HG03064 (cell line): ENCODE results near the gene CYP26A1.

Experiments used
- ATAC-seq: cut with Tn5 transposase; IDR thresholded peaks from one replicate; pipeline ENCODE4 v1.9.1; 2021; ENCODE audit warnings: low read depth; ENCODE audit not compliant: unreplicated experiment

CYP26A1 gene

DNA sequence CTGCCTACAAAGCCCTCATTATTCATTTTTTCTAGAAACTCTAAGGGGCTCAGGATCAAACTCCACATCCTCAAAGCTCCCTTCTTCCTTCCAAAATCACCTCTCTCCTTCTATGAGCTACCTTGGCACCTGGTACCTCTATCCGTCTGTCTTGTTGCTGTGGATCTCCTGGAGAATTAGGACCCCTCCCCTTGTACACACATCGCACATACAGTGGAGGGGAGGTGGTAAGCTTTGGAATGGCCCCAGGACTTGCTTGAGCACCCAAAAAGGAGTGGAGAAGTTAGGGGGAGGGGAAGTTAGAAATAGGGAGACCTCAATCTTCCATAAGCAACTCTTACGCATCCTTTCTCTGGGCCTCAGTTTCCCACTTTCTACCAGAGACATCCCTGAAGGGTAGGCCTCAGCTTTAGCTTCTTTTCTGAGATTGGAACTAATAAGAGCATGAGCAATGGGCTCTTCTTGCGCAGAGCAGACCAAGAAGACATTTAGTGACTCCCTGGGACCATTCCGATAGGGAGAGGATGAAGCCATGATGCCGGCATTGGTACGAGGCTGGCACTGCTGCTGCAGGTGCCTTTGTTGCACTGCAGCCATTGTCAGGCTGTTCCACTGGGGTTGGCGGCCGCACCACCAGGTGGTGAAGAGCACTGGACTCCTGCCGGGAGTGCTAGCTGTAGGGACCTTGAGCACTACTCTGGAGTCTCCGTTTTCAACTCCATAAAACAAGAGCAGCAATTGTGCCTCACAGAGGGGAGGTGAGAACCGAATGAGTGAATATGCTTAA, 8.6 kb upstream of the CYP26A1 start:
- ATAC-seq = no peak

DNA sequence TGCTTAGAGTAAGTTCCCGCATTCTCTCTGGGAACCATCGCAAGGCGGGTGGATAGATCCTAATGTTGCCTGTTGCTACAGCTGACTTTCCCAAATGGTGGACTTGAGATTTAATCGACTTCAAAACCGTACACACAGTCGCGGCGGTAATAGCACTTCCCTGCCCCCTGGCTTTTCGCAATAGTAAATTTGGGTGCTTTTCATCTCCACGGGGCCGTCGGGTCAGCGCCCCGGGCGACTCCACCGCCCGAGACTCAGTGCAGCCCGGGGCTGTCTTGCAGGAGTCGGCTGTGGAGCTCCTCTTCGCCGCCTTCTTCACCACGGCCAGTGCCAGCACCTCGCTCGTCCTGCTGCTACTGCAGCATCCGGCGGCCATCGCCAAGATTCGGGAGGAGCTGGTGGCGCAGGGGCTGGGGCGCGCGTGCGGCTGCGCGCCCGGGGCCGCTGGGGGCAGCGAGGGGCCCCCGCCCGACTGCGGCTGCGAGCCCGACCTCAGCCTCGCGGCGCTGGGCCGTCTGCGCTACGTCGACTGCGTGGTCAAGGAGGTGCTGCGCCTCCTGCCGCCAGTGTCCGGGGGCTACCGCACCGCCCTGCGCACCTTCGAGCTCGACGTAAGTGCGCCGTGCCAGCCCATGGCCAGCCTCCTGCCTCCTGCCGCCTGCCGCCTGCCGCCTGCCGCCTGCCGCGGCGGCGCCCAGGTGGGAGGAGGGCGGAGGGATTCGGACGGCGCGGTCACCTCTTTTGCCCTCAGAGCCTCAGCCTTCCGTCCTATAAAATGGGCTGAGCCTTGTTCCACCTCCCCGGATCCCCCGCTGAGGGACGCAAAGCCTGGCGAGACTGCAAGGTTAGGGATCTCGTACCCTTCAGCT, 7.8 kb upstream of the CYP26A1 start:
- ATAC-seq = no peak

DNA sequence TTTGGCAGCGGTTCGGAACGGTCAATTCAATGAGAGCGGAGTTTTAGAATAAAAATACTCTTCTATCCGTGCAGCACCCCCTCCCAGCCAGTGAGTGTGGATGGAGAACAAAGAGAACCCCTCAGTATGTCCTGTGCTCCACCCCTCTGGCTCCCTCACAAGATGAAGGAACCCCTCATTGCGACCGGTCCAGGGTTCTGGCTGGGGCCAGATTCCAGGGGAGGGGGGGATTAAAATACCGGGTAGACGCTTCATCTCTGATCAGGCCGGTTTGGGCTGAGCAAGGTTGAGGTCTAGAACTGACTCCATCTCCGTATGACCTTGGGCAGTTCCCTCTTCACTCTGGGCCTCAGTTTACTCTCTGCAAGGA, 7.2 kb upstream of the CYP26A1 start:
- ATAC-seq = no peak

DNA sequence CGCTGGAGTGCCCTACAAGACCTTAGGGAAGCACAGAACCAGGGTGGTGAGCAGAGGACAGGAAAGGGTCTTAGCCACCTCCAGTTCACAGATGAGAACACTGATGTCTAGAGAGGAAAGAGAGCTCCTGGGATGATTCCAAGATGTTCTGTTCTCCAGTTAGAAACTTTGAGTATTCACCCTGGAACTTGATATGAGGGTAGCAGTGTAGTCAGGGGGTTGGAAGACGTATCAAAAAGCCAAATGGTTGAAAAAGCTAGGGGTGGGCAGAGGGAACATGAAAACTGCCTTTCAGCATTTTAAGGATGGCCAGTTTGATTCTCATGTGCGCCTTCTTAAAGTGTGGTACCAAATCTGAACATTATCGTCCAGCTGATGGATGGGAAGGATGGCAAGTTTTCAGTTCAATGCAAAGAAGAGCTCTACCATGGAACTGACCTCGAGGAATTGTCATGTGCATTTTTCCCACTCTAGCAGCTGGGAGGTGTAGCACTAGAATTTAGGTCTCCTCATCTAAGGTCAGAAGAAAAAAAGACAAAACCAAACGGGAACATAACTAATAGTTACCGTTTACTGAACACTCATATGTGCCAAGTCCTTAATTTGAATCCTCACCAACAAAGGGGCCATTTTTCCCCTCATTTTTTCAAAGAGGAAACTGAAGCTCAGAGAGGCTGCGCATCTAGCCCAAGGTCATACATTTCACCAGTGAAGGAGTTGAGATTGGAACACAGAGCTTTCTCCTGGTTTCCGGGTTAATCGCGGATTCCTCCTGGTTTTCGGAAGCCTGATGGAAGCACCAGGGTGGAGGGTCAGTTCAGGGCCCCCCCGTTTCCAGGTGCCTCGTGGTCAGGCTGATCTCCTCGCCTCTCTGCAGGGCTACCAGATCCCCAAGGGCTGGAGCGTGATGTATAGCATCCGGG, 6.0 kb upstream of the CYP26A1 start:
- ATAC-seq = no peak

DNA sequence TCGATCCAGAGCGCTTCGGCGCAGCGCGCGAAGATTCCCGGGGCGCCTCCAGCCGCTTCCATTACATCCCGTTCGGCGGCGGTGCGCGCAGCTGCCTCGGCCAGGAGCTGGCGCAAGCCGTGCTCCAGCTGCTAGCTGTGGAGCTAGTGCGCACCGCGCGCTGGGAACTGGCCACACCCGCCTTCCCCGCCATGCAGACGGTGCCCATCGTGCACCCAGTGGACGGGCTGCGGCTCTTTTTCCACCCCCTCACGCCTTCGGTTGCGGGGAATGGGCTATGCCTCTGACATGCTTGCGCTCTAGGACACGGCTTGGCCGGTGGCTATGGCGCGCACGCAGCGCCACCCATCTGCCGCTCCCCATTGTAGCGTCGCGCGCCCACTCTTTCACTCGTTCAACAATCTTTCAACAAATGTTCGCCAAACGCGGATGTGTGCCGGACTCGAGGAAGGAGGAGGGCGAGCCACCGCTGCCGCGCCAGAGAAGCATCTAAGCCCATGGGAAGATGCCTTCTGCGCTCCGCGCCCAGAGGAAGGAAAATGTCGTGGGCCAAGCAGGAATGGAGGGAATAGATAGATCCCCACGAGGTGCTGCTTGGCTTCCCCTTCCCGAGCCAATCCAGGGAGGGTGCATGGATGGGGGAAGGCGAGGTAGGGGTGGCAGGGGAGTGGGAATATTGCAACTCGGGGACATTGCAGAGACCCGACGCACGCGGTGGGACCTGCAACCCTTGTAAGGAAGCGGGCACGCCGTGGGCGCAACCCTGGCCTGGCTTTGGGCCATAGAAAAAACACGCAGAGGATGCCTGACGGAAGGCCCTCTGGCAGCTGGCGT, 5.1 kb upstream of the CYP26A1 start:
- ATAC-seq = no peak

DNA sequence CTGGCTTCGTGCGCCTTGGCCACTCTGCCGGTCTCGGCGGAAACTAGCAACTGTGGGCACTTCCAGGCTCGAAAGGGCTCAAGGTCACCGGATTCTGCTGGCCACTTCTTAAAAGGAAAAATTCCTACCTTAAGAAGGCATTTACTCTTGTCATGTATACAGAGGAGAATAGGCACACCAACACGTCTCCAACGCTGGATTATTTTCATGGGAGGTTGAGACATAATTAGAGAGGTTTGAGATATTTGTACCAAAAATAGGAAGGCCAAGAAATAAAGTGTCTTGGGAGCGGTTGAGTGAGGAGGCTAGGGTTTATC, 4.5 kb upstream of the CYP26A1 start:
- no peak for ATAC-seq

DNA sequence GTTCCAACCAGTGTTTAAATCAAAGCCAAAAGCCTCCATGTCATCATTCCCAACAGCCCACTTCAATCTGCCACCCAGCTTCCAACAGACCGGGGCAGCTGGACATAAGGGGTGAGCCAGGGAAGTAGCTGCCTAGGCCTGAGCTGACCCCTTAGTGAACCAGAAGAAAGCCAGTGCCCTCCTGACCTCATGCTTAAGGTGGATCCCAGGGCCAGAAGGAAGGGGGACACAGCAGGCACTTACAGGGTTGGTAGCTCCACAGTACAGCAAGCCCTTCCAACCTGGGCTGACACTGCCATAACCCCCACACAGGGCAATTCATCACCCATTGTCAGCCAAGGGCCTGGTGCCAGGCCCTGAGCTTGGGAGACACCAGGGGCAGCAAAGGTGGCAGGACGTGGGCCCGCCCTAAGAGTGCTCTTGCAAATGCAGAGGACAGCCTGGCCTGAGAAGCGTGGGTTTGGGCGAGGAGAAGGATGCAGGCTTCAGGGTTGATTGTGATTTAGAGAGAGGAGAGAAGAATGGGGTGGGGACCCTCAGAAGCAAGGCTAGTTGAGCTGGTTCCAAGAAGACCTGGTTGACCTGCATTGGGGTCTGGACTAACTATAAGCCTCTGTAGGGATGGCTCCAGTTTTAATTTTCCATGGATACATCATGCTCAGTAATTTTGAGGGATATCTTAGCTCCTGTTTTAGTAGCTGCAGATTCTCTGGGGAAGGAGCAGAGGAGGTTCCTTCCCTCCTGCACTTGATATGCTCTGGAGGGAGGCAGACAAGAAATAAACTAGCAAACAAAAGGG, 3.1 kb upstream of the CYP26A1 start:
- no peak for ATAC-seq

DNA sequence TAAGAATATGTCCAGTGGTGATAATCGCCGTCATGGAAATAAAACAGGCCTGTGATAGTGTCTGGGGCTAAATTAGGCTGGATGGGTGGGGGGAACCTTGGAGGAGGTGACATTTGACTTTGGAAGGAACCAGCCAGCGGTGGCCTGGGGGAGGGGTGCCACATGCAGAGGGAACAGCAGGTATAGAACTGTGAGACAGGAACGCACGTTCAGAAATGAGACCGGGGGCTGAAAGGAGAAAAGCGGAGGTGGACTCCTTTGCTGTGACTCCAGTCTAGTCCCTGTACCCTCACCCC, 2.6 kb upstream of the CYP26A1 start:
- no peak for ATAC-seq

DNA sequence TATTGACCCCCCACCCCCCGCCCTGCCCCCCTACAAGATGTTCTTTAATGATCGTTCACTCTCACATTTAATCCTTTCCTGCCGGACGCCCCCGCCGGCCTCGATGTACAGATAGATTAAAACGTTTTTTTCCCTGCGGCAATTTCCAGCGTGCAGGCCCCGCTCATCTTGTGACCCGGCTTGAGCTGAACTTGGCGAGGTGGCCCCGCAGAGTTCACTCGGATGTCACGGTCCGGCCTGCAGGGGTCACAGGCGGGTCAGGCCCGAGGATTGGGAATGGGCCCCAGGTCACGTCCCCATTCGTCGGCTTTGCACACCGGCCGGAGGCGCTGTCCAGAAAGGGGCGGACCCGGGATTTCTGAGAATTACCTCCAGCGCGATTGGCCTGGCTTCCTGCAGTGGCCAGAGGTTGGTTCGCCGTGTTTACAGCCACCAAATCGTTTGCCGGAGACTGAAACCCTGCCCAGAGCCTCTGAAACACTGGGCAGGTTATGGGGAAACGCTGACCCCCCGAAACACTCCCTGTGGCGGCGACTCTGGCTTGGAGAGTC, 1.9 kb upstream of the CYP26A1 start:
- ATAC-seq = no peak

DNA sequence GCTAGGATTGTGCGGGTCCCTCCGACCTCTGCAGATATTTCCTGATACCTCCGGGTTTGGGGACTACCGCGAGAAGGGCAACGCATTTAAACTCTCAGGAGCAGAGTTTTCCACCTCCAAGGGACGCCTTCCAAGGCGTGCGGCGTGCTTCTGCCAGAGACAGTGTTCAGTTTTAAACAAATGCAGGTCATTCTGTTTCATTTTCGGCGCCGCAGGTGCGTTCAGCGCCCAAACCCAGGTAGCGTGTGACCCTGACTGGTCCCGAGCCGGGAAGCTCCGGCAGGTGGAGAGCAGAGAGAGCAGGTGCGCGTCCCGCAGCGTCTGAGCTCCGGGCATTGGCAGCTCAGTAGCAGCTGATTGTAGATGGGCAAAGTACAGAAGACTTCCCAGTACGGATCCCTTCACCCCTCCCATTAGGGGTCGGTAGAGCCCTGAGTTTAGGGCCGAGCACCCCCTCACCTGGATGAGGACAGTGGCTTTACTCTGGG, 1.4 kb upstream of the CYP26A1 start:
- no peak for ATAC-seq

DNA sequence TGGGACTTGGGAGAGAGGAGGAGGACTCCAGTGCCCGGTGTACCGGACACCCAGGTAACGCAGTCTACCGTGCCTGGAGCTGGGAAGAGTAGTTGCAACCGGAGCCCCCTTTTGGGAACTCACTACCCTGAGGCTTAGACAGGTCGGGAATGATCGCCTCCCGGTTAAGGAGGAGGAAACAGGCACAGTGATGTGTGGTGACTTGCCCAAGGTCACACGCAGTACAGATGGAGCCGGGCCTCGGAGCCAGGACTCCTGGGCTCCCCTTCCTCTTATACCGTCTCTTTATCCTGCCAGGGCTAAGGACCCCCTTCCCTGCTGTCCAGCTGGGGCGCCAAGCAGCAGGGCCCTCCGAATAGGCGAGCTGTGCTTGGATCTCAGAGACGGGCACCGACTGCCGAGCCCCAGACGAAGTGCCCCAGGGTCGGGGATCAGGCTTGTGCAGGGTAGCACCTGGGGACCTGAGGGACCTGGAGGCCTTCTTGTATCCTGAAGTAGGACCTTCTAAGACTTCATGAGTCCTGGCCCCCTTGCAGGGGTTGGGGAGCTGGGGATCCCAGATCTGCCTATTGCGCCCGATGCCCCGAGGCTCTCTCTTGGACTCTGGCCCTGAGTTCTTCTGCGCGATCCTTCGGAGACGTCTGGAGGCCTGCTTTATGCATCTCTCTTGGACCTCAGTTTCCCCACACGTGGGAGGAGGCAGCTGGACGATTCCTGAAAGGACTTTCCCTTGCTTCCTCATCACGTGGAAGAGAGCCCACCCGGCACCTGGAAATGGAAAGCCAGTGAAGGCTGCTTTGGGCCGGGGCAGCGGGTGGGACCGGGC, 767 bp upstream of the CYP26A1 start:
- no peak for ATAC-seq

DNA sequence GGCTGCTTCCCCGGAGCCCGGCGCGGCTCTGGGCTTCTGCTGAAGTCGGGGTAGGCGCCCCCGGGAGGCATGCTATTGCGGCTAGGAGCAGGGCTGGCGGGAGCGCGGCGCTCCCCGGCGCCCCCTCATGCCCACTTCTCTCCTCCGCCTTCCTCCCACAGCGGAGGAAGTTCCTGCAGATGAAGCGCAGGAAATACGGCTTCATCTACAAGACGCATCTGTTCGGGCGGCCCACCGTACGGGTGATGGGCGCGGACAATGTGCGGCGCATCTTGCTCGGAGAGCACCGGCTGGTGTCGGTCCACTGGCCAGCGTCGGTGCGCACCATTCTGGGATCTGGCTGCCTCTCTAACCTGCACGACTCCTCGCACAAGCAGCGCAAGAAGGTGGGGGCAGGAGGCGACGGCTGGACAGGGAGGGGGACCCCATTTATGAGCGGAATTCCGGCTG, 479 bp downstream of the CYP26A1 start:
- ATAC-seq = no peak

DNA sequence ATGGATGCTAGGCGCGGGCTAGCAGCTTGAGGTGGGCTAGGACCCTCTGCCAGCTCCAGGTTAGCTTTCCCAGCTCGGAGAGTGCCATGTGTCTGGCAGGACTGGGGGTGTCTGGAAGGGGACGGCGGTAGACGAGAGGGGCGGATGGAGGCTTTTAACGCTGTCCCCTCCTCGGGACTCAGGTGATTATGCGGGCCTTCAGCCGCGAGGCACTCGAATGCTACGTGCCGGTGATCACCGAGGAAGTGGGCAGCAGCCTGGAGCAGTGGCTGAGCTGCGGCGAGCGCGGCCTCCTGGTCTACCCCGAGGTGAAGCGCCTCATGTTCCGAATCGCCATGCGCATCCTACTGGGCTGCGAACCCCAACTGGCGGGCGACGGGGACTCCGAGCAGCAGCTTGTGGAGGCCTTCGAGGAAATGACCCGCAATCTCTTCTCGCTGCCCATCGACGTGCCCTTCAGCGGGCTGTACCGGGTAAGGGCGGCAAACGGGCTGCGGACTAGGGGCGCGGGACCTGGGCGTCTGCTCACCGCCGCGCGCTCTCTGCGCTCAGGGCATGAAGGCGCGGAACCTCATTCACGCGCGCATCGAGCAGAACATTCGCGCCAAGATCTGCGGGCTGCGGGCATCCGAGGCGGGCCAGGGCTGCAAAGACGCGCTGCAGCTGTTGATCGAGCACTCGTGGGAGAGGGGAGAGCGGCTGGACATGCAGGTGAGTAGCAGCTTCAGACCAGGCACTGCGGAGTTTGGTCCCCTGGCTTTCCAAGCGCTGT, 1.1 kb downstream of the CYP26A1 start:
- no peak for ATAC-seq

DNA sequence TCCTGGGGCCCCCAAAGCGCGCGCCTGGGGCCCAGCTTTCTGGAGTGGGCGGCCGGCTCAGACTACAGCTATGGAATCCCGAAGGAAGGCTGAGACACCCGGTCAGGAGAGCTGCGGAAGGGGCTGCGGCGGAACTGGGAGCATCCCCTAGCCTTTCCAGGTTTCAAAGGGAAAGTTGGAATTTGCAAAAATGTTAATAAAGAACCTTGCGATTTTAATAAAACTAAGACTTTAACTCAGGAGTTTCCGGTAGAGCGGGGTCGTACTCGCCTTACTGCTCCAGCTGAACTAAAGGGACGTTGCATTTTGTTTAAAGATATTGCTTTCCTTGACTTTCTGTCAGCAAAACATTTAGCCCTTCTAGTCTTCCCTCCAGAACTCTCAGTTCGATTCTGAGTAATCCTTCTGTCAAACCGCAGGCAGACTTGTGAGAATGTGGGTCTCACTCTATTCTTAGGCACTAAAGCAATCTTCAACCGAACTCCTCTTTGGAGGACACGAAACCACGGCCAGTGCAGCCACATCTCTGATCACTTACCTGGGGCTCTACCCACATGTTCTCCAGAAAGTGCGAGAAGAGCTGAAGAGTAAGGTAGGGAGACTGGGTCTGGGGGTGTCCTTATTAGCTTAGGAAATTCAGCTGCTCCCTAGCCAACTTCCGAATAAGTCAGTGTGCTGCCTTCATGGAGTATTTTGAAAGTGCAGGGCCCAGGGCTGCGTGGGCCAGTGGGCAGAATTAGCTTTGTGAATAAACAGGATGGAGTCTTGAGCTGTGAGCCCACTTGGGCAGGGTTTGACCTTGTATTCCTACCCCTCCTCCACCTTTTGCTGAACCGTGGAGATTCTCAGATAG, 1.9 kb downstream of the CYP26A1 start:
- ATAC-seq = no peak

DNA sequence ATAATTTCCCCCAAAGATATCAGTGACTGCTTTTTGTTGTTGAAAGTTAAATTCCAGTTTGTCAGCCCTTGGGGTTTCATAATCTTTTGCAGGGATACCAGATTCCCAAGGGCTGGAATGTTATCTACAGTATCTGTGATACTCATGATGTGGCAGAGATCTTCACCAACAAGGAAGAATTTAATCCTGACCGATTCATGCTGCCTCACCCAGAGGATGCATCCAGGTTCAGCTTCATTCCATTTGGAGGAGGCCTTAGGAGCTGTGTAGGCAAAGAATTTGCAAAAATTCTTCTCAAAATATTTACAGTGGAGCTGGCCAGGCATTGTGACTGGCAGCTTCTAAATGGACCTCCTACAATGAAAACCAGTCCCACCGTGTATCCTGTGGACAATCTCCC, 3.2 kb downstream of the CYP26A1 start:
- no peak for ATAC-seq

DNA sequence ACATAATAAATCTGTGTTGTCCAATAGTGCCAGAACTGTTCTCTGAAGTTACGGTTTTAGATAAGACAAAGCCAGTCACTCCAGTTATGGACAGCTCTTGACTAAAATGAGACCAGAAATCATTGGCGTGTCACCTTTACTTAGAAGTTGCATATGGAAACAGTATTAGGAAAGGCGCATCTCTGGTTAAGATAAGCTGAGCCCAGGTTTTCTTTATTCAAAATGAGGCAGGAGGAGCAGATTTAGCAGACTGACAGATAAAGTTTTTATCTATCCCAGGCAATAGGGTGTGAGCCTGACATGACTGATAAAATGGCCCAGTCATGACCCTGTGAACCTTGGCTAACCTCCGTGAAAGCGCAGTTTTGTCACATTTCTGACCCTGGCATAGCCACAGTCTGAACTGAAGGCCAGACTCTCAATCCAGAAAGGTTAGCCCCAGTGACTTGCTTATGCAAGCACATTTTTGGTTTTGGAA, 4.2 kb downstream of the CYP26A1 start:
- no peak for ATAC-seq
